PC-3 (cell line): ENCODE measurements around the gene RCAN2.

Source experiments
- EZH2 ChIP-seq: fragments of 300-600 bp; sonication (generic); IDR thresholded peaks from one replicate; pipeline ENCODE4 v1.6.1; 2017; ENCODE audit warnings: antibody characterized with exemption, mild to moderate bottlenecking, low read length; ENCODE audit not compliant: unreplicated experiment
- EZH2phosphoT487 ChIP-seq: fragments of 300-600 bp; sonication (generic); IDR thresholded peaks from 2 replicates; pipeline ENCODE4 v1.6.1; 2018; ENCODE audit warnings: mild to moderate bottlenecking, antibody characterized with exemption, low read length, borderline replicate concordance
- TF ChIP-seq, protein P1 (sequence below): fragments of 300-600 bp; sonication (generic); conservative IDR thresholded peaks from 2 replicates; pipeline ENCODE4 v1.5.1; 2017; ENCODE audit warnings: antibody characterized with exemption, low read depth, mild to moderate bottlenecking, low read length

- TF ChIP-seq, protein P1, sequence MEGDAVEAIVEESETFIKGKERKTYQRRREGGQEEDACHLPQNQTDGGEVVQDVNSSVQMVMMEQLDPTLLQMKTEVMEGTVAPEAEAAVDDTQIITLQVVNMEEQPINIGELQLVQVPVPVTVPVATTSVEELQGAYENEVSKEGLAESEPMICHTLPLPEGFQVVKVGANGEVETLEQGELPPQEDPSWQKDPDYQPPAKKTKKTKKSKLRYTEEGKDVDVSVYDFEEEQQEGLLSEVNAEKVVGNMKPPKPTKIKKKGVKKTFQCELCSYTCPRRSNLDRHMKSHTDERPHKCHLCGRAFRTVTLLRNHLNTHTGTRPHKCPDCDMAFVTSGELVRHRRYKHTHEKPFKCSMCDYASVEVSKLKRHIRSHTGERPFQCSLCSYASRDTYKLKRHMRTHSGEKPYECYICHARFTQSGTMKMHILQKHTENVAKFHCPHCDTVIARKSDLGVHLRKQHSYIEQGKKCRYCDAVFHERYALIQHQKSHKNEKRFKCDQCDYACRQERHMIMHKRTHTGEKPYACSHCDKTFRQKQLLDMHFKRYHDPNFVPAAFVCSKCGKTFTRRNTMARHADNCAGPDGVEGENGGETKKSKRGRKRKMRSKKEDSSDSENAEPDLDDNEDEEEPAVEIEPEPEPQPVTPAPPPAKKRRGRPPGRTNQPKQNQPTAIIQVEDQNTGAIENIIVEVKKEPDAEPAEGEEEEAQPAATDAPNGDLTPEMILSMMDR = no peak
- TF ChIP-seq EZH2phosphoT487 (no peak), EZH2 (no peak)
These were observed 22.2 kb downstream of the RCAN2 start for GRCh38 chr6:46469021-46469420.
